ENCODE measurements around the gene PLCH1.
"Not testable (repeated sequence)": the region's sequence is repeated elsewhere in the genome, so short reads cannot be mapped to it uniquely, and the experiment has no call there.

The PLCH1 gene

DNA sequence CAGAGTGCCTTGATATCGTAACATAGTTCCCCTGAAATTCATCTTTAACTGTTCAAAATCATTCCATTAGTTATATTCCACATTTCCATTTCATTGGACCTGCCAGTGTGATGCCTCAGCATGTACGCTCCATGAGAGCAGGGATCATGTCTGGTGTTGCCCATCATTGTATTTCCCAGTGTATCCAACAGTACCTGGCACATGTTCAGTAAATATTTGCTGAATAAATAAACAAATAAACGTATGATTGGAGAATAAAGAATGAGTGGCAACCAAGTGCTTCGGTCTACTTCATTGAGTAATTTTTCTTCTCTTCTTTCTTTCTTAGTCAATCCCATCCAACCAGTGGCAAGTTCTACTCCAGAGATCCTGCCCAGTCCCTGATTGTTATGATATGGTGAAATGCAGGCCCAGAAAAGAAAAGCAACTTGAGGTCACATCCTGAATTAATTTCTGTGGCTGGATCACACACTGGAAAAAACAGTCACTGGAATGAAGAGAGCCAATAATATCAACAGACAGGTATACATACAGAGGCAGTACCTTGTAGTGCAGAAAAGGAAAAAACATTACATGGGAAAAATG is 101.2 kb downstream of the PLCH1 start:
- DNase-seq (ENCODE audit: low spot score): no peak

DNA sequence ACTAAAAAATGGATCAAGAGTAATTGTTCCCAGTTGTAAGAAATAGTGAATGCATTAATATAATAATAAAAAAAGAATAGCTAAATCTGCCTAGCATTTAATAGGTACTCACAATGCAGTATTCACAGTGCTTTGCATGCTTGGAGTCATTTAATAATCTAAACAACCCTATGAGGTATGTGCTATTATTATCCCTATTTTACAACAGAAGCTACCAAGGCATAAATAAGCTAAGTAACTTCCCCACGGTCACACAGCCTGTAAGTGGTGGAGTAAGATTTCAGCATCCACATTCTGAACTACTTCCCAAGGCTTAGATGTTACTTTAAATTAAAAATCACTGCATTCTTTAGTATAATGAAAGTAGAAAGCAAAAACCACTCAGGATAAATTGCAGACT is 102.9 kb downstream of the PLCH1 start:
- no peak for DNase-seq (ENCODE audit: low spot score)

- DNase-seq (ENCODE audit: low spot score): no peak
Observed at GRCh38 chr3:155640098-155640497, 104.8 kb downstream of the PLCH1 start.

DNA sequence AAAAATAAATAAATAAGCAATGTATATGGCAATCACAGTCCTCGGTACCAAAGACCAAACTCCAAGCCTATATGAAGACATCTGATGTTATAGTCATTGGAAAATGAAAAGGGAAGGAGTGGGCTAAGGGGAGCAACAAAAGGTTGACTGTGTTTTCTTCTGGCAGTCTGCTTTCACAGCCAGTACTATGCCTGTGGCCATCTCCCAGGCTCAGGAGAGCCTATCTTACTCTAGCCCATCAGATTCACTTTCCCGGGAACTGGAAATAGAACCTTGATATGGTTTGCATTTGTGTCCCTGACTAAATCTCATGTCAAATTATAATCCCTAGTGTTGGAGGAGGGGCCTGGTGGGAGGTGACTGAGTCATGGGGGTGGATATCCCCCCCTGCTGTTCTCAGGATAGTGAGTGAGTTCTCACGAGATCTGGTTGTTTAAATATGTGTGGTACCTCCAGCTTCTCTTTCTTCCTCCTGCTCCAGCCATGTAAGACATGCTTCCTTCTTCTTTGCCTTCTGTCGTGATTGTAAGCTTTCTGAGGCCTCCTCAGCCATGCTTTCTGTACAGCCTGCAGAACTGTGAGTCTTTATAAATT is 105.3 kb downstream of the PLCH1 start:
- DNase-seq (ENCODE audit: low spot score): no peak

GRCh38 chr3:155638461-155638860 is 106.4 kb downstream of the PLCH1 start:
- not testable (repeated sequence) for DNase-seq (ENCODE audit: low spot score)

GRCh38 chr3:155637567-155637966 is 107.3 kb downstream of the PLCH1 start:
- no peak for DNase-seq (ENCODE audit: low spot score)

DNA sequence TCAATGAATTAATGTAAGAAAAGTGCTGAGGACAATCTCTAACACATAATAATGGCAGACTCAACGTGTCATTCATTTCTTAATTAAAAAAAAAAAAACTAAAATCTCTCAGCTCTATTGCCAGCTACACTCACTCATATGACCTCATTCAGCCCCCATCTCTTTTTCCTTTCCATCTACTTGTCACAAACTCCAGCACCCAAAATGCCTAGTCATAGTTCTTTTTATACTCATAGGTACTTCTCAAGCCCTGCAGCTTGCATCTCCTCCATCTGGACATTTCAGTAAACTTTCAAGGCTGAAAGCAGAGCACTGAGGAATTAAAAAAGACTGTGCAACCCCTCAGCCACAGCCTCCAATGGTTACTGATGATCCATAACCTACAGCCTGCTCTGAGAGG is 109.8 kb downstream of the PLCH1 start:
- DNase-seq (ENCODE audit: low spot score): no peak

DNA sequence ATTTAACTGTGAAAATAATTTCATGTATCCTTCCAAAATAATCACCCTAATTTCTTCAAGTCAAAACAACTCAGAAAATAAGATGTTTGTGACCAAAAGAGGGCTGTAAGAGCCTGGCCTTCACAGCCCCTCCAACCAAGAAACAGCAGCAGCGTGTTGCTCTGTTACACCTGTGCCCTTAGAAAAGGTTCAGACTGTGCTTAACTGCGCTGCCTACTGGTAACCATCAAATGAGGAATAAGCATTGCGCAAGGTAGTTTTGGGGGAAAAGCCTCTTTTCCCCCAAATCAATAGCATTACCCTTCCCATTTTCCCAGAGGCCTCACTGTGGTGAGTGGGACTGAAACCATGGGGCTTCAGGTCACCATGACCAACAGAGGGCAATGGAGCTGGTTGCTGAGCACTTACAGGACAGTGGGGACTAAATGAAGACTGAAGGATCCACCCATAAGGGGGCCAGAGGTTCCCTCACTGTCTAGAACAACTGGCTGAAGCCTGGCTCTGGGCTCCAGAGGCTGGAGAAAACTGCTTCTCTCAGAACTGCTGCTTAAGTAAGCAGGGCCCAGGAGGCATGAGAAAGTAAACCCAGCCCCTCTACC is 110.7 kb downstream of the PLCH1 start:
- DNase-seq (ENCODE audit: low spot score): no peak

GRCh38 chr3:155631323-155632019 is 113.4 kb downstream of the PLCH1 start:
- DNase-seq (ENCODE audit: low spot score): no peak

GRCh38 chr3:155629556-155629955 is 115.3 kb downstream of the PLCH1 start:
- DNase-seq (ENCODE audit: low spot score): no peak

- DNase-seq (ENCODE audit: low spot score): no peak
Observed at GRCh38 chr3:155629056-155629455, 115.8 kb downstream of the PLCH1 start.

DNA sequence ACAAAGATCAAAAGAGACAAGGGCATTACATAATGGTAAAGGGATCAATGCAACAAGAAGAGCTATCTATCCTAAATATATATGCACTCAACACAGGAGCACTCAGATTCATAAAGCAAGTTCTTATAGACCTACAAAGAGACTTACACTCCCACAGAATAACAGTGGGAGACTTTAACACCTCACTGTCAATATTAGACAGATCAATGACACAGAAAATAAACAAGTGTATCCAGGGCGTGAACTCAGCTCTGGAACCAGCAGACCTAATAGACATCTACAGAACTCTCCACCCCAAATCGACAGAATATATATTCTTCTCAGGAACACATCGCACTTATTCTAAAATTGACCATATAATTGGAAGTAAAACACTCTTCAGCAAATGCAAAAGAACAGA is 122.2 kb downstream of the PLCH1 start:
- DNase-seq (ENCODE audit: low spot score): not testable (repeated sequence)

DNA sequence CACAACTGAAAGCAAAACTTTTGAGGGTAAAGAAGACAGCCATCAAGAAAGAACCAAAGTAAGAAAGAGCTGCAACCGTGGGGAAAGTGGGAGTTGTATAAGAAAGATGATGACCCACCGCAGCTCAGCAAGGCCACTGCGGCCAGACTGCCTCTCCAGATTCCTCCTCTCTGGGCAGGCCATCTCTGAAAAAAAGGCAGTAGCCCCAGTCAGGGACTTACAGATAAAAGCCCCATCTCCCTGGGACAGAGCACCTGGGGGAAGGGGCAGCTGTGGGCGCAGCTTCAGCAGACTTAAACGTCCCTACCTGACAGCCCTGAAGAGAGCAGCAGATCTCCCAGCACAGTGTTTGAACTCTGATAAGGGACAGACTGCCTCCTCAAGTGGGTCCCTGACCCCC is 124.3 kb downstream of the PLCH1 start:
- DNase-seq (ENCODE audit: low spot score): not testable (repeated sequence)

DNA sequence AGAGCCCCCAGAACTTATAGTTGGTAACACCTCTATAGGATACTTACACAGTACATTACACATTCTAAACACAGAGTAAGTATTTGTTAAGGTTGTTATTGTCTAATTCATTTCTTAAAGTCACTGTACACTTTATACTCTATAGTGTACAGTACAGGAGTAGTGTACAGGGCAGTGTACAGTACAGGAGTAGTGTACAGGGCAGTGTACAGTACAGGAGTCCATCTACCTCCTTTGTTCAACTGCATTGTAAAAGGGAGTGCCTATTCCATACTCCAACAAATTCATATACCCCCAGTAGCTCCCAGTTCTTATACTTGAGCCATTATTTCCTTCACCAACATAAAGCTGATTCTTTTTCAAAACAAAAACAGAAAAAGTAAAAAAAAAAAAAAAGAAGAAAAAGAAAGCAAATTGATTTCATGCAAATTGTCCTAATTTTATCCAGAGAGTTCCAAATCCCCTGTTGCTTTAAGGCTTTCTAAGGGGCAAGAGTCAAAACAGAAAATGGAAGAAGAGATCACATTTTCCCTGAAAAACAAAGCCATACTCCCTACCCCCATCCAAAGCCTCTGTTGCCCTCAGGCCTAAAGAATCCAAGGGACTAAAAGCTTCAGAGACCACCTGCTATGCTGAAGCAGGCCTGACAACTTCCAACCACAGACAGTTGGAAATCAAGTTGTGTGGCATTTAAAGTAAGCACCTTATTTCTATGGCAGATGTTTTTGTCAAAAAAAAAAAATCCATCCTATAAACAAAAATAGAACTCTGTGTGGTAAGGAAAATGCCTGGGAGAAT is 125.6 kb downstream of the PLCH1 start:
- DNase-seq (ENCODE audit: low spot score): no peak

GRCh38 chr3:155618543-155618942 is 126.3 kb downstream of the PLCH1 start:
- DNase-seq (ENCODE audit: low spot score): no peak

- DNase-seq (ENCODE audit: low spot score): no peak
Observed at GRCh38 chr3:155617346-155617925, 127.4 kb downstream of the PLCH1 start.

DNA sequence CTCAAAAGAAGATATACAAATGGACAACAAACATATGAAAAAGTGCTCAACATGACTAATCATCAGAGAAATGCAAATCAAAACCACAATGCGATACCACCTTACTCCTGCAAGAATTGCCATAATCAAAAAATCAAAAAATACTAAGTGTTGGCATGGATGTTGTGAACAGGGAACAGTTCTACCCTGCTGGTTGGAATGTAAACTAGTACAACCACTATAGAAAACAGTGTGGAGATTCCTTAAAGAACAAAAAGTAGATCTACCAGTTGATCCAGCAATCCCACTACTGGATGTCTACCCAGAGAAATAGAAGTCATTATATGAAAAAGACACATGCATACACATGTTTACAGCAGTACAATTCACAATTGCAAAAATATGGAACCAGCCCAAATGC is 129.7 kb downstream of the PLCH1 start:
- not testable (repeated sequence) for DNase-seq (ENCODE audit: low spot score)

- not testable (repeated sequence) for DNase-seq (ENCODE audit: low spot score)
Observed at GRCh38 chr3:155614410-155614809, 130.5 kb downstream of the PLCH1 start.

- DNase-seq (ENCODE audit: low spot score): no peak
Observed at GRCh38 chr3:155611456-155611855, 133.4 kb downstream of the PLCH1 start.

- no peak for DNase-seq (ENCODE audit: low spot score)
Observed at GRCh38 chr3:155609586-155609985, 135.3 kb downstream of the PLCH1 start.

DNA sequence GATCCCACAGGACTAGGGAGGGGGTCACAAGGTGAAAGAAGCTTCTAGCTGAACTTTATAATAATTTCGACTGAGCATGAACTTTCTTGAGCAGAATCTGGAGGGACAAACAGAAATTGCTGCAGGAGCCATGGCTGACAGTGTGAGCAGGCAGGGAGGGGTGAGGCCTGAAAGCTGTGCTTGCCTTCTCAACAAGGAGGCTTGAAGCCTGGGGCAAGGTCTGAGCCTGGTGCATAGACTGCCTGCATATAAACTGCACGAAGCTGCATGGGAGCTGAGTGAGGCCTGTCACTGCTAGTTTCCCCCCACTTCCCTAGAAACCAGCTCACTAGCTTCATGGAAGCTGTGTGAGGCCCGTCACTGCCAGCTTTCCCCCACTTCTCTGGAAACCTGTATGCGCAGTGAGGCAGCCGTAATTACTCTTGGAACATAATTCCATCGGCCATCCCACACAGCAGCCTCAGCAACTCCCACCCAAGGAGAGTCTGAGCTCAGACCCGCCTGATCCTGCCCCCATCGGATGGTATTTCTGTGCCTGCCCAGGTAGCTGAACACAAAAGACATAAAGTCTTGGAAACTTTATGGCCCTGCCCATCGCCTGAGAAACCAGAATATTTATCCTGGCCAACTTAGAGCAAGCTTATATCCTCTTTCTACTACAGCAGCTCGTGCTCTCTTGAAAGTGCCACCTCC is 136.5 kb downstream of the PLCH1 start:
- DNase-seq (ENCODE audit: low spot score): no peak

All from ecto neural progenitor cell (in vitro differentiated cells).